ENCODE data around the gene ARMC3.
"Not testable (repeated sequence)": the region's sequence is repeated elsewhere in the genome, so short reads cannot be mapped to it uniquely, and the experiment has no call there.

ARMC3 gene

GRCh38 chr10:22929053-22929452 is 1.2 kb downstream of the ARMC3 start:
- DNase-seq: not testable (repeated sequence)

GRCh38 chr10:22931948-22932347 is 4.1 kb downstream of the ARMC3 start:
- DNase-seq: no peak

GRCh38 chr10:22932626-22933370 is 4.9 kb downstream of the ARMC3 start:
- no peak for DNase-seq

- DNase-seq: no peak
These were observed 6.9 kb downstream of the ARMC3 start for GRCh38 chr10:22934726-22935125.

GRCh38 chr10:22942437-22942836 is 14.6 kb downstream of the ARMC3 start:
- no peak for DNase-seq

GRCh38 chr10:22945934-22946673 is 18.3 kb downstream of the ARMC3 start:
- DNase-seq: no peak

- DNase-seq: no peak
These were observed 27.1 kb downstream of the ARMC3 start for GRCh38 chr10:22954970-22955369.

GRCh38 chr10:22958338-22958737 is 30.5 kb downstream of the ARMC3 start:
- no peak for DNase-seq

- no peak for DNase-seq
These were observed 31.4 kb downstream of the ARMC3 start for GRCh38 chr10:22959292-22959691.

GRCh38 chr10:22959950-22960349 is 32.1 kb downstream of the ARMC3 start:
- no peak for DNase-seq

- no peak for DNase-seq
These were observed 35.0 kb downstream of the ARMC3 start for GRCh38 chr10:22962817-22963216.

GRCh38 chr10:22969704-22970103 is 41.9 kb downstream of the ARMC3 start:
- DNase-seq: no peak

GRCh38 chr10:22976534-22976933 is 48.7 kb downstream of the ARMC3 start:
- DNase-seq: no peak

GRCh38 chr10:22977751-22978150 is 49.9 kb downstream of the ARMC3 start:
- peak in 1 of 2 donors; percentile 34 for DNase-seq

GRCh38 chr10:22978287-22978686 is 50.4 kb downstream of the ARMC3 start:
- DNase-seq: no peak

- no peak for DNase-seq
These were observed 51.1 kb downstream of the ARMC3 start for GRCh38 chr10:22978918-22979317.

GRCh38 chr10:22980822-22981221 is 53.0 kb downstream of the ARMC3 start:
- DNase-seq: no peak

- no peak for DNase-seq
These were observed 56.2 kb downstream of the ARMC3 start for GRCh38 chr10:22984066-22984465.

- peak in 1 of 2 donors; percentile 86 for DNase-seq
These were observed 59.1 kb downstream of the ARMC3 start for GRCh38 chr10:22986771-22987542.

- peak; percentile 36 to 88 for DNase-seq
These were observed 60.9 kb downstream of the ARMC3 start for GRCh38 chr10:22988581-22989360.

GRCh38 chr10:22990443-22990842 is 62.6 kb downstream of the ARMC3 start:
- no peak for DNase-seq

GRCh38 chr10:22992075-22992474 is 64.2 kb downstream of the ARMC3 start:
- DNase-seq: no peak

GRCh38 chr10:22992621-22993020 is 64.8 kb downstream of the ARMC3 start:
- DNase-seq: no peak
